ENCODE data around the gene MAGED1.

- TF ChIP-seq, protein P1, sequence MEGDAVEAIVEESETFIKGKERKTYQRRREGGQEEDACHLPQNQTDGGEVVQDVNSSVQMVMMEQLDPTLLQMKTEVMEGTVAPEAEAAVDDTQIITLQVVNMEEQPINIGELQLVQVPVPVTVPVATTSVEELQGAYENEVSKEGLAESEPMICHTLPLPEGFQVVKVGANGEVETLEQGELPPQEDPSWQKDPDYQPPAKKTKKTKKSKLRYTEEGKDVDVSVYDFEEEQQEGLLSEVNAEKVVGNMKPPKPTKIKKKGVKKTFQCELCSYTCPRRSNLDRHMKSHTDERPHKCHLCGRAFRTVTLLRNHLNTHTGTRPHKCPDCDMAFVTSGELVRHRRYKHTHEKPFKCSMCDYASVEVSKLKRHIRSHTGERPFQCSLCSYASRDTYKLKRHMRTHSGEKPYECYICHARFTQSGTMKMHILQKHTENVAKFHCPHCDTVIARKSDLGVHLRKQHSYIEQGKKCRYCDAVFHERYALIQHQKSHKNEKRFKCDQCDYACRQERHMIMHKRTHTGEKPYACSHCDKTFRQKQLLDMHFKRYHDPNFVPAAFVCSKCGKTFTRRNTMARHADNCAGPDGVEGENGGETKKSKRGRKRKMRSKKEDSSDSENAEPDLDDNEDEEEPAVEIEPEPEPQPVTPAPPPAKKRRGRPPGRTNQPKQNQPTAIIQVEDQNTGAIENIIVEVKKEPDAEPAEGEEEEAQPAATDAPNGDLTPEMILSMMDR (IDR thresholded peaks at IDR 0.05; ENCODE audit: low read depth, low read length): no peak
- TF ChIP-seq EZH2phosphoT487 (IDR thresholded peaks at IDR 0.05; ENCODE audit: low read depth): no peak
Measured at GRCh38 chrX:51894697-51895336, 1.4 kb downstream of the MAGED1 start.

All from OCI-LY3 (cell line).